Suprapubic skin (tissue), 4 donors: ENCODE results near the gene ABCA9.

ENCODE experiments used
- POLR2A ChIP-seq, 2 donors: fragments of 450-650 bp; IDR thresholded peaks; one replicate each; pipeline ENCODE4 v1.6.1; 2017; ENCODE audit warnings: antibody characterized with exemption in 2 of 2, mild to moderate bottlenecking in 2 of 2, moderate library complexity in 2 of 2
- POLR2AphosphoS5 ChIP-seq, 3 donors: sonication (generic); formaldehyde crosslinking; IDR thresholded peaks; one replicate each; pipeline ENCODE4 v1.6.1; 2017; ENCODE audit warnings: antibody characterized with exemption in 3 of 3
- TF ChIP-seq, protein P1 (sequence below), 2 donors: fragments of 200-600 bp in 1 of 2; fragments of 450-650 bp in 1 of 2; sonication (generic) in 1 of 2; IDR thresholded peaks; one replicate each; pipeline ENCODE4 v1.5.1; 2016 to 2019; ENCODE audit warnings: antibody characterized with exemption in 2 of 2, mild to moderate bottlenecking in 1 of 2, moderate library complexity in 1 of 2

- TF ChIP-seq, protein P1, sequence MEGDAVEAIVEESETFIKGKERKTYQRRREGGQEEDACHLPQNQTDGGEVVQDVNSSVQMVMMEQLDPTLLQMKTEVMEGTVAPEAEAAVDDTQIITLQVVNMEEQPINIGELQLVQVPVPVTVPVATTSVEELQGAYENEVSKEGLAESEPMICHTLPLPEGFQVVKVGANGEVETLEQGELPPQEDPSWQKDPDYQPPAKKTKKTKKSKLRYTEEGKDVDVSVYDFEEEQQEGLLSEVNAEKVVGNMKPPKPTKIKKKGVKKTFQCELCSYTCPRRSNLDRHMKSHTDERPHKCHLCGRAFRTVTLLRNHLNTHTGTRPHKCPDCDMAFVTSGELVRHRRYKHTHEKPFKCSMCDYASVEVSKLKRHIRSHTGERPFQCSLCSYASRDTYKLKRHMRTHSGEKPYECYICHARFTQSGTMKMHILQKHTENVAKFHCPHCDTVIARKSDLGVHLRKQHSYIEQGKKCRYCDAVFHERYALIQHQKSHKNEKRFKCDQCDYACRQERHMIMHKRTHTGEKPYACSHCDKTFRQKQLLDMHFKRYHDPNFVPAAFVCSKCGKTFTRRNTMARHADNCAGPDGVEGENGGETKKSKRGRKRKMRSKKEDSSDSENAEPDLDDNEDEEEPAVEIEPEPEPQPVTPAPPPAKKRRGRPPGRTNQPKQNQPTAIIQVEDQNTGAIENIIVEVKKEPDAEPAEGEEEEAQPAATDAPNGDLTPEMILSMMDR (IDR thresholded peaks at IDR 0.05), result peak; percentile 37 to 42
- TF ChIP-seq POLR2AphosphoS5 (IDR thresholded peaks at IDR 0.05) (no peak), POLR2A (IDR thresholded peaks at IDR 0.05) (no peak)
Measured at GRCh38 chr17:68972119-68972704, 88.5 kb downstream of the ABCA9 start.
